CD4-positive, alpha-beta T cell (primary cell): Measurements from ENCODE around the gene PRDM16. TPM values are rescaled to one million over a fixed set of nuclear protein-coding genes. Genes with fewer than 3 reads are reported as not detected.
A peak's percentile ranks its signal among the peaks of the same experiment; 100 is the strongest.

Source experiments
- ATAC-seq: fragments of 200-7000 bp; cut with Tn5 transposase; one replicate; pipeline ENCODE4 v1.10.0; 2022; ENCODE audit warnings: mild to moderate bottlenecking; ENCODE audit not compliant: poor library complexity
- CTCF ChIA-PET: fragments of 350-600 bp; sonication (Branson Sonifier 250); formaldehyde crosslinking; loops from one replicate; lab custom pipeline; 2021; ENCODE audit warnings: antibody characterized with exemption, inconsistent platforms; lab: Charles Lee
- POLR2A ChIA-PET: fragments of 350-600 bp; sonication (Branson Sonifier 250); formaldehyde crosslinking; loops from one replicate; lab custom pipeline; 2021; ENCODE audit warnings: antibody characterized with exemption, inconsistent platforms; lab: Charles Lee
- DNase-seq, 14 experiments: peaks; one replicate each; pipeline ENCODE4 v3.0.0-alpha.2; 2013 to 2020; ENCODE audit warnings: mixed read lengths in 2 of 14
- H3K27ac ChIP-seq, 2 donors: one replicate each; pipeline versions ENCODE4 v1.5.1 to v1.7.0; 2013; ENCODE audit warnings: low read length in 2 of 2, low read depth in 1 of 2, mild to moderate bottlenecking in 1 of 2
- H3K27me3 ChIP-seq, 2 experiments: 1 replicate in 1 of 2; 2 replicates in 1 of 2; pipeline versions ENCODE4 v1.6.1 to v1.7.0; 2013; ENCODE audit warnings: low read length in 2 of 2, control low read depth in 1 of 2, mild to moderate bottlenecking in 1 of 2, moderate library complexity in 1 of 2; ENCODE audit not compliant: insufficient read depth in 2 of 2, control insufficient read depth in 1 of 2
- H3K36me3 ChIP-seq: one replicate; pipeline ENCODE4 v1.6.1; 2013; ENCODE audit warnings: low read length, control low read depth; ENCODE audit not compliant: insufficient read depth
- H3K4me1 ChIP-seq: one replicate; pipeline ENCODE4 v1.6.1; 2013; ENCODE audit warnings: low read length, control low read depth; ENCODE audit not compliant: insufficient read depth
- H3K4me3 ChIP-seq: one replicate; pipeline ENCODE4 v1.5.1; 2013; ENCODE audit warnings: mild to moderate bottlenecking, low read length, moderate library complexity
- H3K9me3 ChIP-seq, 2 experiments: 1 replicate in 1 of 2; 2 replicates in 1 of 2; pipeline versions ENCODE4 v1.6.1 to v1.7.0; 2013; ENCODE audit warnings: low read length in 2 of 2, mild to moderate bottlenecking in 2 of 2, control low read depth in 1 of 2, moderate library complexity in 1 of 2; ENCODE audit not compliant: control insufficient read depth in 1 of 2, insufficient read depth in 1 of 2
- H3K27ac Mint-ChIP-seq: one replicate; pipeline ENCODE4 v1.8.0; 2020; ENCODE audit warnings: mixed read lengths
- H3K27me3 Mint-ChIP-seq: one replicate; pipeline ENCODE4 v1.8.0; 2021; ENCODE audit warnings: mixed read lengths
- H3K36me3 Mint-ChIP-seq: one replicate; pipeline ENCODE4 v1.8.0; 2021; ENCODE audit warnings: low read depth, mixed read lengths
- H3K4me1 Mint-ChIP-seq: one replicate; pipeline ENCODE4 v1.8.0; 2021; ENCODE audit warnings: low read depth, mixed read lengths
- H3K4me3 Mint-ChIP-seq: one replicate; pipeline ENCODE4 v1.8.0; 2020; ENCODE audit warnings: mild to moderate bottlenecking, mixed read lengths
- H3K9me3 Mint-ChIP-seq: one replicate; pipeline ENCODE4 v1.8.0; 2020; ENCODE audit warnings: mixed read lengths
- intact Hi-C, 2 experiments: fragments of 100-400 bp; cut with DNase I in 1 of 2; cut with micrococcal nuclease in 1 of 2; formaldehyde crosslinking; loops; one replicate each; pipeline versions ENCODE4 v1.15.1 to v1.9.0; 2023 to 2025; cut with DNase I, micrococcal nuclease
- total RNA-seq, 174 experiments: library from RNA in 2 of 174; stranded (reverse) in 2 of 174; gene quantifications; one replicate each; pipeline ENCODE4 v1.2.3 and lab custom pipeline; 2021 to 2026
- TF ChIP-seq, protein P1 (sequence below): fragments of 200-600 bp; IDR thresholded peaks from one replicate; pipeline ENCODE4 v1.8.0; 2022; ENCODE audit warnings: antibody characterized with exemption, mild to moderate bottlenecking

Gene PRDM16
- total RNA-seq, 2 experiments from 2014 or later, result not detected

DNA sequence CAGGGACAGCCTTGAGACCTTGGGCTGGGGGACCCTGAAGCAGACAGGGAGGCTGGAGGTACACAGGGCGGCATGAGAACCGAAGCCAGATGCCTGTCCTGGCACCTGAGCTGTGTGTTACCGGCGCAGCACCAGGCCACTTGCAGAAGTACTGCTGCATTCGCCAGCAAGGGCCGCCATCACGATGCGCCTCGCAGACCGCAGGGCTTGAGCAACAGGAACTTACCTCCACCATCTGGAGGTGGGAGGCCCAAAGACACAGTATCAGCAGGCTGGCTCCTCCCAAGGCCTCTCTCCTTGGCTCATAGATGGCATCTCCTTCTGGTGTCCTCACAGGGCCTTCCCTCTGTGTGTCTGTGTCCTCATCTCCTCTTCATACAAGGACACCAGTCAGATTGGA is 90.1 kb downstream of the PRDM16 start:
- peaks cover 6% of the 10 kb centered on the region for H3K4me1 Mint-ChIP-seq
- no peaks in the 10 kb centered on the region for H3K9me3 Mint-ChIP-seq
- peaks cover 10% of the 10 kb centered on the region for H3K4me1 ChIP-seq
- H3K9me3 ChIP-seq, result no peaks in the 10 kb centered on the region
- H3K27ac ChIP-seq, result no peak overlapping the region
- TF ChIP-seq, protein P1, sequence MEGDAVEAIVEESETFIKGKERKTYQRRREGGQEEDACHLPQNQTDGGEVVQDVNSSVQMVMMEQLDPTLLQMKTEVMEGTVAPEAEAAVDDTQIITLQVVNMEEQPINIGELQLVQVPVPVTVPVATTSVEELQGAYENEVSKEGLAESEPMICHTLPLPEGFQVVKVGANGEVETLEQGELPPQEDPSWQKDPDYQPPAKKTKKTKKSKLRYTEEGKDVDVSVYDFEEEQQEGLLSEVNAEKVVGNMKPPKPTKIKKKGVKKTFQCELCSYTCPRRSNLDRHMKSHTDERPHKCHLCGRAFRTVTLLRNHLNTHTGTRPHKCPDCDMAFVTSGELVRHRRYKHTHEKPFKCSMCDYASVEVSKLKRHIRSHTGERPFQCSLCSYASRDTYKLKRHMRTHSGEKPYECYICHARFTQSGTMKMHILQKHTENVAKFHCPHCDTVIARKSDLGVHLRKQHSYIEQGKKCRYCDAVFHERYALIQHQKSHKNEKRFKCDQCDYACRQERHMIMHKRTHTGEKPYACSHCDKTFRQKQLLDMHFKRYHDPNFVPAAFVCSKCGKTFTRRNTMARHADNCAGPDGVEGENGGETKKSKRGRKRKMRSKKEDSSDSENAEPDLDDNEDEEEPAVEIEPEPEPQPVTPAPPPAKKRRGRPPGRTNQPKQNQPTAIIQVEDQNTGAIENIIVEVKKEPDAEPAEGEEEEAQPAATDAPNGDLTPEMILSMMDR, result no peak
- POLR2A ChIA-PET, result no interaction called here
- no peak overlapping the region for H3K27ac Mint-ChIP-seq
- ATAC-seq, result no peak
- H3K36me3 ChIP-seq, result no peaks in the 10 kb centered on the region
- H3K36me3 Mint-ChIP-seq, result no peaks in the 10 kb centered on the region
- DNase-seq, result no peak
- H3K4me3 Mint-ChIP-seq, result no peak overlapping the region
- CTCF ChIA-PET, result no interaction called here
- no peak overlapping the region for H3K4me3 ChIP-seq
- H3K27me3 ChIP-seq, result peaks cover 12 to 20% of the 10 kb centered on the region in 2 experiments
- peaks cover 38% of the 10 kb centered on the region for H3K27me3 Mint-ChIP-seq
- intact Hi-C loops, result no loop called here

DNA sequence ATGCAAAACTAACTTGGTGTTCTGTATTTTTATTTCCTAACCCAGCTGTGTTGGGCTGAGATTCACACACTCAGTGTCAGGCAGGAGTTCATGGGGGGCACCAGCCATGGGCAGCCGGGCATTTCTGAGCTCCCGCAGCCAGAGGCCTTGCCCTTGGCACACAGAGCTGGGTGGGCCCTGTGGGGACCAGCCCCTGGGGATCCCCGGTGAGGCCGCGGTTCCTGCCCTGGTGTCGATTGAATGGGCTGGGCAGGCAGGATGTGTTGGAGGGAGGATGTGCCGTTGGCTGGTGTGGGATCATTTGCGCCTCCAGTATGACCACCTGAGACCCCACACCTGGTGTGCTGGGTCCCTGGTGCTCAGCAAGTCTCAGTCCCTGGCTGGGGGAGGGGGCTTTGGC is 91.0 kb downstream of the PRDM16 start:
- intact Hi-C loops, result no loop called here
- ChIA-PET POLR2A (no interaction called here), CTCF (no interaction called here)
- TF ChIP-seq, protein P1, result no peak
- H3K27me3 Mint-ChIP-seq, result peaks cover 31% of the 10 kb centered on the region
- no peak for ATAC-seq
- H3K9me3 Mint-ChIP-seq, result no peaks in the 10 kb centered on the region
- no peaks in the 10 kb centered on the region for H3K9me3 ChIP-seq
- H3K27ac ChIP-seq, result no peak overlapping the region
- no peak for DNase-seq
- H3K36me3 ChIP-seq, result no peaks in the 10 kb centered on the region
- H3K36me3 Mint-ChIP-seq, result no peaks in the 10 kb centered on the region
- H3K4me3 Mint-ChIP-seq, result no peak overlapping the region
- H3K4me3 ChIP-seq, result no peak overlapping the region
- H3K27me3 ChIP-seq, result peaks cover 7 to 12% of the 10 kb centered on the region in 2 experiments
- H3K4me1 ChIP-seq, result peaks cover 10% of the 10 kb centered on the region
- H3K27ac Mint-ChIP-seq, result no peak overlapping the region
- peaks cover 6% of the 10 kb centered on the region for H3K4me1 Mint-ChIP-seq

DNA sequence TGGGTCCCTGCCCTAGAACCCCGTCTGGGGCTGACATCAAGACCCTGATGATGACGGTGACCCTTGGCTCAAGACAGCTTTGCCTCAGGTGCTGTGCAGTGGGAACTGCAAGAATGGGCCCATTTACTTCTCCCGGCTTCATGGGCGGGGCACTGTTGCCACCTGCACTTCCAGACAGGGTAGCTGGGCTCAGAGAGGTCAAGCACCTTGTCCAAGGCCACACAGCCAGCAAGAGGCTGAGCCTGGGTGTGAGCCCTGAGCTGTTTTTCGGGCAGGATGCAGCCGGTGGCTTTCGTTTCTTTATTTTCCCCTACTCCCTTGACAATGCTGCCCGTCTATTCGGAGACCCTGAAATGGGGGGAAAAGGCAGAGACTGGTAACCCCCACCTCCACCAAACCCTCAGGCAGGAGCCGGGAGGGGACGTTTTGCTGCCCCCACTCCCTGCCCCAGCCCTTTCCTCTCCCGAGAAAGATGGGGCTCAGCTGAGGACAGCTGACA is 91.7 kb downstream of the PRDM16 start:
- Mint-ChIP-seq H3K4me3 (peak overlapping the region; percentile 68), H3K4me1 (peaks cover 6% of the 10 kb centered on the region), H3K27ac (no peak overlapping the region), H3K27me3 (peaks cover 28% of the 10 kb centered on the region), H3K9me3 (no peaks in the 10 kb centered on the region), H3K36me3 (no peaks in the 10 kb centered on the region)
- ATAC-seq (no peak), DNase-seq (no peak)
- peaks cover 10% of the 10 kb centered on the region for H3K4me1 ChIP-seq
- intact Hi-C loops, result no loop called here
- ChIA-PET CTCF (no interaction called here), POLR2A (no interaction called here)
- no peaks in the 10 kb centered on the region for H3K9me3 ChIP-seq
- peaks cover 7 to 11% of the 10 kb centered on the region in 2 experiments for H3K27me3 ChIP-seq
- H3K27ac ChIP-seq, result no peak overlapping the region
- TF ChIP-seq, protein P1, result no peak
- H3K4me3 ChIP-seq, result peak overlapping the region; percentile 30
- no peaks in the 10 kb centered on the region for H3K36me3 ChIP-seq
